Endothelial cell of hepatic sinusoid (primary cell): ENCODE data around the gene RBP5.

Experiments
- in situ Hi-C: cut with HindIII; loops from 2 replicates; pipeline ENCODE4 v1.10.0; 2017; ENCODE audit warnings: low sequenced_read_pairs

The RBP5 gene

GRCh38 chr12:7103837-7104584 is 24.7 kb downstream of the RBP5 start:
- in situ Hi-C loops, result no loop called here

- in situ Hi-C loops, result no loop called here
These were observed 26.1 kb downstream of the RBP5 start for GRCh38 chr12:7102582-7102981.

GRCh38 chr12:7101694-7102131 is 27.0 kb downstream of the RBP5 start:
- in situ Hi-C loops, result no loop called here

DNA sequence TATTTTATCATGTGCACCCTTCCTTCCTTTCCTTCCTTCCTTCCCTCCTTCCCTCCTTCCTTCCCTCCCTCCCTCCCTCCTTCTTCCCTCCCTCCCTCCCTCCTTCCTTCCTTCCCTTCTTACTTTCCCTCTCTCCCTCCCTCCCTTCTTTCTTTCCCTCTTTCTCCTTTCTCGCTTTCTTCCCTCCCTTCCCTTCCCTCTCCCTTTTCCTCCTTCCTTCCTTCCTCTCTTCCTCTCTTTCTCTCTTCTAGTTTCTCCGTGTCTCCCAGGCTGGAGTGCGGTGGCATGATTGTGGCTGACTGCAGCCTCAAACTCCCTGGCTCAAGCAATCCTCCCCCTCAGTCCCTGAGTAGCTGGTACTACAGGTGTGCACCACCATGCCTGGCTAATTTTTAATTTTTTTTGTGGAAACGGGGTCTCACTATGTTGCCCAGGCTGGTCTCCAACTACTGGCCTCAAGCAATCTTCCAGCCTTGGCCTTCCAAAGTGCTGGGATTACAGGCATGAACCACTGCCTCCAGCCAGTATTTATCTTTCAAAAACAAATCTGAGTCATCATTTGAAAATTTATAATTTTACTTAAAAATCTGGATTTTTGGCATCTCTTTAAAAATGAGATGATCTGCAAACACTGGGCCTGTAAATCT is 27.5 kb downstream of the RBP5 start:
- in situ Hi-C loops, result no loop called here

DNA sequence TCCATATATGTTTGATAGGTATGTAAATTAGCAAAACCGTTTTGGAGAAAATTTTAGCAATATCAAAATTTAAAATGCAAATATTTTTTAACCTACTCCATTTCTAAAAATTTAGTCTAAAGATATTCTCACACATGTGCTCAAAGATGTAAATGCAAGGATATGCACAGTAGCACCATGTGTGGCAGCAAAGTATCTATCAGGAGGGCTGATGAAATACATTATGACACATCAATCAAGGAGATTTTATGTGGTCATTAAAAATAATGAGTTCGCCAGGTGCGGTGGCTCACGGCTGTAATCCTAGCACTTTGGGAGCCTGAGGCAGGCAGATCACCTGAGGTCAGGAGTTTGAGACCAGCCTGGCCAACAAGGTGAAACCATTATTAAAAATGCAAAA is 28.4 kb downstream of the RBP5 start:
- in situ Hi-C loops, result no loop called here

DNA sequence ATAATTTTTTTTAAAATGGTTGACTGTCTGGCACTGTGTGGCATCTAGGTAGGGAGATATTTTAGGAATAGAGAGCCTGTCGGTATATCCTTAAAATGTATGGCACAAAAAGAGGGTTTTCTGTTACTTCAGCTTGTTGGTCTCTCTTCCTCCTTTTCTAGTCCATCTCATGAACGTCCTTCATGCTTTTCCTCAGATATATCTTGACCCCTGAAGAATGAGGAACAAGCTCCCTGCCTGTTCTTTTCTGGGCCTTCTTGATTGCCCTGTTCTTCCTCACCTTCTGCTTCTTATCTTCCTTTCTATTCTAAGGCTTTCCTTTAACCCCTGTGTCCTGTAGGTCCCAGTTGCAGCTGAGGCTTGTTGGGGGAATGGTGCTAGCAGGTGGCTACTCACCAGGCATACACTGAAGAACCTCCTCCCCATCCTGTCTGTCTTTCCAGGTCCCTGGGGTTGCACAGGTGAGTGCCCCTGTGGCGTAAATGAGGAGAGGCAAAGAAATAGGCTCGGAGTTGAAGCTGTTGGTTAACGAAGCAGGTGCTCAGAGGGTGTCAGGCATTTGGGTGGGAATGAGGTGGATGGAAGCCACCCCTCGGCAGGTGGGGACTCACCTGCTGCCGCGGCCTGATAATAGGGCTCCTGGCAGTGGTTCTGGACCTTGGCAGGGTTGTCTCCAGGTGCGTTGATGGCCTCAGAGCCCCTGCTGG is 29.2 kb downstream of the RBP5 start:
- in situ Hi-C loops, result no loop called here

DNA sequence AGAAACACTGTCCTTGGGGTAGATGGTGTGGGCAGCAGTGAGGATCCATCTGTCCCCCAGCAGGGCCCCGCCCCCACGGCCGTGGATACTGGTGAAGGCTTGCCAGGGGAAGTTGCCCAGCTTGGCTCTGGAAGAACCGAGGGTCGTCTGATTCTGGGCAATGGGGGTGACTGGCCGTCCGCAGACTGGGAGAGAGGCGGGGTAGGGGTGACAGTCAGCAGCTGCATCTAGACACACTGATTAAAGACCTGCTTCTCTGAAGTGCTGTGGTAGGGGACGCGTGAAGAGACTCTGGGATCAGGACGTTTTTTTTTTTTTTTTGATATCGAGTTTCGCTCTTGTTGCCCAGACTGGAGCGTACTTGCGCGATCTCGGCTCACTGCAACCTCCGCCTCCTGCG is 31.7 kb downstream of the RBP5 start:
- in situ Hi-C loops, result no loop called here

GRCh38 chr12:7096006-7096932 is 32.4 kb downstream of the RBP5 start:
- in situ Hi-C loops, result no loop called here

GRCh38 chr12:7093892-7094291 is 34.8 kb downstream of the RBP5 start:
- in situ Hi-C loops, result no loop called here

DNA sequence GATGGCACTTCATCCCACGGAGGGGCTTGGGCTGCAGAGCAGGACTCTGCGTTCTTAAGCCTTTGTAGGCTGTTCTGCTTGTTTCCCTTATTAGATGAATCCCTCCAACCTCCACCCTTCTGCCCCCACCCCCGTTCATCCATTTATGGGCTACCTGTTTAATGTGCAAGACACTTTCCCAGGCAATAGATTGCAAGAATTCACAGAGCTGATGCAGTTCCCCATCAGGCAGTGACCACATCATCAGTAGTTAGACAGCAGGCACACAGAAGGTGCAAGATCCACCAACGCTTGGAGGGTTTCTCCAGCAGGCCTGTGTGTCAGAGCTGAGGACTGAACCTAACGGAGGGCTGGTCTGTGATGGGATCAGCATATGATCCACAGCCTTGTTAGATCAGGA is 35.2 kb downstream of the RBP5 start:
- in situ Hi-C loops, result no loop called here

DNA sequence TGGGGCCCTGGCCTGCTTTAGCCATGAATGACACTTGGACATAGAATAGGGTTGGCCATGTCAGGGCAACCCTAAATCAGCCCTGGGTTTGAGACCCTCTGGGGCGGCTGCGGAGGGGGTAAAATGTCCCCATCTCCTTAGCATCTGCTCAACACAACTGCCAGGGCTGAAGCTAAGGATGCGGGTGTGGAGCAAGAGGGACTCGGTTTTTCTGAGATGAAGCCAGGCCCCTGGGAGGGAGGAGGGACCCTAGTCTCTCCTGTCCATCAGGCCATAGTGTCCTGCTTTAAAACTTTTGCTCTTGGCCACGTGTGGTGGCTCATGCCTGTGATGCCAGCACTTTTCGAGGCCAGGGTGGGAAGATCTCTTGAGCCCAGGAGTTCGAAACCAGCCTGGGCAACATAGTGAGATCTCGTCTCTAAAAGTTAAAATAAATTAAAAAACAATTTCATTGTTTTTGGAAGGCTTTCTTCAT is 35.7 kb downstream of the RBP5 start:
- in situ Hi-C loops, result no loop called here

GRCh38 chr12:7092229-7092985 is 36.3 kb downstream of the RBP5 start, which contains the start of gene C1R:
Gene C1R, minus strand, starts transcription at chr12:7092445. Its CDS starts 57 bp downstream, at chr12:7092388.
- in situ Hi-C loops, result no loop called here

DNA sequence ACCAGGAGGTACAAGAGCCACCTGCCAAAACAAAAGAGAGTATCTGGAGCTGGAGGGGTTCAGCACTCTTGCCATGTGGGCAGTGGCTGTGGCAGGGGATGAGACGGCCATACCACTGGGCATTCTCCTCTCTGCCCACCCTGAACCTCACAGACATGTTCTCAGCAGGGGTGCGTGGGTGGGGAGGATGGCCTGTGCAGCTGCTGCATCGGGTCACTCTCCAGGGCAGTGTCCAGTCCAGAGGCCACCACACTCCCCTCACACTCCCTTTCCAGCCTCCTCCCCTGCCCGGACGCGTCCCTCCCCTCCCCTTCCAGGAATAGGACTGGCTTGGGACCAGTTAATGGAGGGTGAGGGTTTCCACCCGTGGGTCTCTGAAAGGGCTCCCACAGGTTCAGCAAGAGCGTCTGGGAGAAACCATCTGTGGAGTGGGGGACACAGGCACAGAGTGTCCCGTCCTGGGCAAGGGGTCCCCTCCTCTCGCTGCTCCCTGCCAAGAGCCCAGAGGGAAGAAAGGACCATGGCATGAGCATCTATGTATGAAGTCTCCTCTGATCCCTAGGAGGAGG is 36.9 kb downstream of the RBP5 start:
- in situ Hi-C loops, result no loop called here

DNA sequence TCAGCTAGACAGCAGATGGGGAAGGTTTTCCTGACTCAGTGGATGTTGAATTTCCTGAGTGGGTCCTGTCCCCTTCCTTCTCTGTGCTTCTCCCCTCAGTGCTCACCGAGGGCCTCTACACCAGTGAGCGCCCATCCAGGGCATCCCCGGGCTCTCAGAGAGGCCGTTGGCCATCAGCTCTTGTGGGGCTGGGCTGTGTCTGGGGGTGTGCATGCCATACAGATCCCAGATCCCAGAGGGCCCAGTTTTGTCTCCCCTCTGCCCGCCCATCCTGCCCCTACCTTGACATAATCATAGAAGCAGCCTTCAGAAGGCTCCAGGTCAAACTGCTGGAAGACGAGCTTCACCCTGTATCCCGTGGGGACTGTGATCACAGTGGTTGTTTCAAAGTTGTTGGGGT is 37.5 kb downstream of the RBP5 start:
- in situ Hi-C loops, result no loop called here

GRCh38 chr12:7090222-7090998 is 38.3 kb downstream of the RBP5 start:
- in situ Hi-C loops, result no loop called here

DNA sequence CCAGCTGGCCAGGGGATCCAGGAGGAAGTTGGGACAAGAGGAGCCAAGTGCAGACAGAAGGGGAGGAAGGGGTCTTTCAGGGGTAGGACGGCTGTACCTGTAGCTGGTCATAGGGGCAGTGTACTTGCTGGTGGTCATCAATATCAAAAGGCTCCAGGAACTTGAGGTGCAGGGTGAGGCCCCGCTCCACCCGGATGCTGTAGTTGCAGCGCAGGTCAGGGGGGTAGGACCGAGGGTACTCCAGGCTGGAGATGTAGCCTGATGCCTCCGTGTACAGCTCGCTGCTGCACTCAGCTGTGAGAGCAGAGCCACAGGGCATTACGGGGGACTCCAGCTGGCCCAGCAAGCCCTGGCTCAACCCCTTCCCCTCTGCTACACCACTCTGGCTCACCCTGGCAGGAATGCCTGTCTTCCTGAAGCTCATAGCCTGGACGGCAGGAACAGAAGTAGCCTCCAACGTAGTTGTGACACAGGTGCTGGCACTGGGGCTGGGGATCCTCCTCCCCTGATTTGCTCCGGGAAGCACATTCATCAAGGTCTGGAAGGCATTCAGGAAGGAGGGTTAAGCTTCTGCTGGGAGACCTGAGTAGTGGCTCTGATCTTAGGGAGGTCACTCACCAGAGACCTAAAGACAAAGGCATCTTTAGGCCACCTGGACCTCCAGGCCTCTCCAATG is 39.4 kb downstream of the RBP5 start:
- in situ Hi-C loops, result no loop called here

DNA sequence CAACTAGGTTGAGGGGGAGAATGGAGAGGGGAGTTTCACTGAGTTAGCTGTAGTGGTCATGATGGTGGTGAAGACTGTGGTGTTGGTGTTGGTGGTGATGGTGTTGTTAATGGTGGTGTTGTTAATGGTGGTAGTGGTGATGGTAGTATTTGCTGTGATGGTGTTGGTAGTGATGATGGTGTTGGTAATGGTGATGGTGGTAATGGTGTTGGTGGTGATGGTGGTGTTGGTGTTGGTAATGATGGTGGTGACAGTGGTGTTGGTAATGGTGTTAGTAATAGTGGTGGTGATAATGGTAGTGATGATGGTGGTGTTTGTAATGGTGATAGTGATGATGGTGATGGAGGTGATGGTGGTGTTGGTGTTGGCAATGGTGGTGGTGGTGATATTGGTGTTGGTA is 45.6 kb downstream of the RBP5 start:
- in situ Hi-C loops, result no loop called here

- in situ Hi-C loops, result no loop called here
These were observed 47.7 kb downstream of the RBP5 start for GRCh38 chr12:7081037-7081436.

DNA sequence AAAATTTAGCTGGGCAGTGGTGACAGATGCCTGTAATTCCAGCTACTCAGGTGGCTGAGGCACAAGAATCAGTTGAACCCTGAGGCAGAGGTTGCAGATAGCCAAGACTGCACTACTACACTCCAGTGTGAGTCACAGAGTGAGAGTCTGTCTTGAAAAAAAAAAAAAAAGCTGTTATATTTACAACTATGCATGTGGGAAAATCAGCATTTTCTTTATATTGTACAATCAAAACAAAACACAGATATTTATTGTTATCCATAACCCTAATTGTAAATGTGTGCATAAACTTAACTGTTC is 48.9 kb downstream of the RBP5 start:
- in situ Hi-C loops, result no loop called here
